Heart right ventricle (tissue), 16 donors: ENCODE measurements around the gene GLOD4. TPM values are rescaled to one million over a fixed set of nuclear protein-coding genes. Genes with fewer than 3 reads are reported as not detected.
A peak's percentile ranks its signal among the peaks of the same experiment; 100 is the strongest.

Experiments used
- ATAC-seq, 8 donors: fragments of 200-7000 bp; cut with Tn5 transposase; one replicate each; pipeline ENCODE4 v1.9.1; 2020; ENCODE audit warnings: mild to moderate bottlenecking in 8 of 8, moderate library complexity in 8 of 8, moderate number of reproducible peaks in 1 of 8
- DNase-seq, 2 donors: peaks; one replicate each; pipeline ENCODE4 v3.0.0-alpha.2; 2020
- H3K27ac ChIP-seq, 10 donors: fragments of 200-600 bp; sonication (generic) in 2 of 10; one replicate each; pipeline versions ENCODE4 v1.5.0 to v1.8.0; 2020 to 2022; ENCODE audit warnings: mild to moderate bottlenecking in 3 of 10
- H3K27me3 ChIP-seq, 7 donors: fragments of 200-600 bp; one replicate each; pipeline ENCODE4 v1.8.0; 2021 to 2022; ENCODE audit warnings: mild to moderate bottlenecking in 2 of 7
- H3K36me3 ChIP-seq, 9 donors: fragments of 200-600 bp; sonication (generic) in 1 of 9; one replicate each; pipeline versions ENCODE4 v1.5.0 to v1.8.0; 2020 to 2022; ENCODE audit warnings: mild to moderate bottlenecking in 2 of 9
- H3K4me1 ChIP-seq, 9 donors: fragments of 200-600 bp; sonication (generic) in 1 of 9; one replicate each; pipeline versions ENCODE4 v1.5.0 to v1.8.0; 2020 to 2022; ENCODE audit warnings: mild to moderate bottlenecking in 4 of 9
- H3K4me3 ChIP-seq, 10 donors: fragments of 200-600 bp; sonication (generic) in 2 of 10; one replicate each; pipeline versions ENCODE4 v1.5.0 to v1.8.0; 2020 to 2022; ENCODE audit warnings: mild to moderate bottlenecking in 7 of 10, moderate library complexity in 2 of 10
- H3K9me3 ChIP-seq, 11 donors: fragments of 200-600 bp in 10 of 11; sonication (generic) in 2 of 11; one replicate each; pipeline versions ENCODE4 v1.5.0 to v1.8.0; 2013 to 2022; ENCODE audit warnings: mild to moderate bottlenecking in 2 of 11, control low read depth in 1 of 11, moderate library complexity in 1 of 11
- WGBS, 2 donors: extraction: QIAGEN DNeasy Blood & Tissue Kit; methylation state at CpG; one replicate each; pipeline ENCODE4 v1.1.7; 2013; ENCODE audit warnings: inconsistent platforms in 1 of 2; 5-methylcytosine and 5-hydroxymethylcytosine counted together
- intact Hi-C, 10 donors: fragments of 100-400 bp; cut with DNase I; formaldehyde crosslinking; loops; one replicate each; pipeline versions ENCODE4 v1.11.1 to v1.14.2; 2022
- polyA plus RNA-seq, 2 donors: library from polyadenylated mRNA; stranded (reverse); fragments of 200-250 nt; gene quantifications; one replicate each; pipeline ENCODE4 v1.2.3, GENCODE V29; 2013
- total RNA-seq, 10 donors: library from RNA; stranded (reverse); fragmentation: NEBNext Ultra II Directional in 3 of 10; extraction: Animal tissue kit (Norgen Biotek cat#: 25700) in 3 of 10; gene quantifications; one replicate each; pipeline versions ENCODE4 v1.2.1 to v1.2.4, GENCODE V29; 2021 to 2023
- TF ChIP-seq, protein P1 (sequence below), 9 donors: fragments of 200-600 bp; sonication (generic) in 2 of 9; IDR thresholded peaks; one replicate each; pipeline versions ENCODE4 v1.5.0 to v1.8.0; 2021 to 2022; ENCODE audit warnings: antibody characterized with exemption in 9 of 9, mild to moderate bottlenecking in 5 of 9, moderate library complexity in 1 of 9
- donor health status: Arrhythmogenic right ventricular cardiomyopathy.
- donor health status: ischemic (EF 13 %, LVEDD 7.1; RV severe dilation, severe dysfunction).
- donor health status: healthy with polysubstance abuse.
- donor health status: DM: no; HTN: yes; CAD: no.
- donor health status: DM: no; HTN: no; CAD: no.
- donor health status: ischemic (EF 25% LVEDD 6.9; RV normal size, moderate dysfunction).
- donor health status: ischemic (EF 25% LVEDD 5.7; RV mildly dilated, moderate dysfunction).
- donor health status: healthy.
- donor health status: DM: yes; HTN: yes; CAD: no.
- donor health status: Ischemic cardiomyopathy.
- donor health status: ischemic (EF 35%, LVEDD 5.7; RV mildly dilated, moderate dysfunction).
- donor health status: nonischemic (EF 11% LVEDD 7.7; RV severe dilation, severe dysfunction).
- donor health status: DM: yes; HTN: yes; CAD: no.
- donor health status: PGD.
- donor health status: ischemic (EF 29% LVEDD 5.4; RV normal size, mild dysfunction).
- donor health status: nonischemic (EF 23%, LVEDD 6.1; RV moderate dilation, normal function).

The GLOD4 gene
- total and polyA plus RNA-seq, 12 donors: 16.5 to 47.5 (median 27.6) TPM

DNA sequence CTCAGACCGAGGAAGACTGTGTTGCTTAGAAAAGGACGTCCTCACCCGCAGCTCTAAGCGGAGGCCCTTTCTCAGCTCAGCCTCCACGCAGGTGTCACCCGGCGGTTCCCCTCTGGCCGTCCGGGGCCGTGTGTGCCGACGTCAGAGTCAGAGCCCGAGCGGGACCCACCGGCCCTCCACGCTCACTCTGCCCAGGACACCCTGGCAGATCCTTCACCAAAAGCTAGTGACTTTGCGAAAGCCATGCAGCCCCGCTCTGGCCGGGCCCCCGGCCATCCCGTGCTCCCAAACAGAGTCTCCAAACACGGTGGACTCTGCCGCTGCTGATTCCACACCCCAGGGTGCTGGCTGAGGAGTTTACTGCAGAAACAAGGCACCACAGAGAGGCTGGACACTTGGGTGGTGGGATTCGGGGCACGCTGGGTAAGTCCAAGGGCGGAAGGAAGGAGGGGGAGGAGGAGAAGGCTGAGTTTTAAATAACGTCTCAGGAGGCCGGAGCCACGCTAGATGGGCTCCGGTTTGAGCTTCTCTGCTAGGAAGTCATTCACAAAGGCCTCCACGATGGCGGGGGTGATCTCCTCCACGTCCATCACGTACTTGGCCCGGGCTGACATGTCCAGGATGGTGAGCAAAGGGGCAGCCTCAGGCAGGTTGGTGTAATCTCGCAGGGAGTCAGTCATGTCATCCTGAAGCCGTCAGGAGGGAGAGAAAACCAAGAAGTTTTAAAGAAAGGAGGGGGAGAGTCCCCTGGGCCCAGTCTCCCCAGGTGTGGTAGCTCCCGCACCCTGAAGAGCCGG lies 18.6 kb upstream of the GLOD4 start:
- Histone ChIP-seq H3K27me3 (no peaks in the 10 kb centered on the region), H3K27ac (no peak overlapping the region), H3K4me3 (no peak overlapping the region), H3K9me3 (no peaks in the 10 kb centered on the region), H3K4me1 (peaks cover 0 to 15% (median 2%) of the 10 kb centered on the region in 9 donors), H3K36me3 (peaks cover 0 to 42% (median 0%) of the 10 kb centered on the region in 9 donors)
- DNase-seq: no peak
- intact Hi-C loops: loop anchor here in 1 of 10 donors (10.0 kb wide), 1 partner anchor 74 kb away; no protein-coding TSS in a partner anchor
- ATAC-seq: no peak
- 91 to 93% methylated on average over 39 of the region's 39 CpGs for WGBS, 2 donors
- TF ChIP-seq, protein P1, sequence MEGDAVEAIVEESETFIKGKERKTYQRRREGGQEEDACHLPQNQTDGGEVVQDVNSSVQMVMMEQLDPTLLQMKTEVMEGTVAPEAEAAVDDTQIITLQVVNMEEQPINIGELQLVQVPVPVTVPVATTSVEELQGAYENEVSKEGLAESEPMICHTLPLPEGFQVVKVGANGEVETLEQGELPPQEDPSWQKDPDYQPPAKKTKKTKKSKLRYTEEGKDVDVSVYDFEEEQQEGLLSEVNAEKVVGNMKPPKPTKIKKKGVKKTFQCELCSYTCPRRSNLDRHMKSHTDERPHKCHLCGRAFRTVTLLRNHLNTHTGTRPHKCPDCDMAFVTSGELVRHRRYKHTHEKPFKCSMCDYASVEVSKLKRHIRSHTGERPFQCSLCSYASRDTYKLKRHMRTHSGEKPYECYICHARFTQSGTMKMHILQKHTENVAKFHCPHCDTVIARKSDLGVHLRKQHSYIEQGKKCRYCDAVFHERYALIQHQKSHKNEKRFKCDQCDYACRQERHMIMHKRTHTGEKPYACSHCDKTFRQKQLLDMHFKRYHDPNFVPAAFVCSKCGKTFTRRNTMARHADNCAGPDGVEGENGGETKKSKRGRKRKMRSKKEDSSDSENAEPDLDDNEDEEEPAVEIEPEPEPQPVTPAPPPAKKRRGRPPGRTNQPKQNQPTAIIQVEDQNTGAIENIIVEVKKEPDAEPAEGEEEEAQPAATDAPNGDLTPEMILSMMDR (IDR thresholded peaks at IDR 0.05): no peak

DNA sequence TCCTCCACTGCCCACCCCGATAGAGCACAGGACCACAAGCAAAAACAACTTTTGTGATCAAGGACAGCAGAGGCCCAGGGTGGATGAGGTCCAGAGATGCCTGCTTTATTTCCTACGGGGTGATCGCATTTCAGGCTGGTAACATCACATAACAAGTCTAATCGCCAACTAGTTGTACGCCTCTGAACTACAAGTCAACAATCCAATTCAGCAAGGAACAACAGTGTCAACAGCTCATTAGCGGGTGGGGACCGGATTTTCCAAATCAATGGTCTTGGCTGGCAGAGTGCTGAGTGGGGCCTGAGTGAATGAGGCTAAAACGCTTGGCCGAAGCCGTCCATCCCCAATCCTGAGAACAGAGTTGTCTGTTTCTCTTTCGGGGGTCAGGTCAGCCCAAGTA lies 17.2 kb upstream of the GLOD4 start:
- no peaks in the 10 kb centered on the region for H3K27me3 ChIP-seq
- DNase-seq: no peak
- ATAC-seq: no peak
- intact Hi-C loops: loop anchor here in 9 of 10 donors (5.0 to 10.0 kb wide), 7 partner anchors 46 to 258 kb away; no protein-coding TSS in a partner anchor
- no peaks in the 10 kb centered on the region for H3K9me3 ChIP-seq
- no peak overlapping the region for H3K4me3 ChIP-seq
- no peak overlapping the region for H3K27ac ChIP-seq
- TF ChIP-seq, protein P1 (IDR thresholded peaks at IDR 0.05): no peak
- peaks cover 0 to 42% (median 0%) of the 10 kb centered on the region in 9 donors for H3K36me3 ChIP-seq
- WGBS, 2 donors: 88 to 91% methylated on average over 11 of the region's 11 CpGs
- peaks cover 0 to 28% (median 15%) of the 10 kb centered on the region in 9 donors for H3K4me1 ChIP-seq

DNA sequence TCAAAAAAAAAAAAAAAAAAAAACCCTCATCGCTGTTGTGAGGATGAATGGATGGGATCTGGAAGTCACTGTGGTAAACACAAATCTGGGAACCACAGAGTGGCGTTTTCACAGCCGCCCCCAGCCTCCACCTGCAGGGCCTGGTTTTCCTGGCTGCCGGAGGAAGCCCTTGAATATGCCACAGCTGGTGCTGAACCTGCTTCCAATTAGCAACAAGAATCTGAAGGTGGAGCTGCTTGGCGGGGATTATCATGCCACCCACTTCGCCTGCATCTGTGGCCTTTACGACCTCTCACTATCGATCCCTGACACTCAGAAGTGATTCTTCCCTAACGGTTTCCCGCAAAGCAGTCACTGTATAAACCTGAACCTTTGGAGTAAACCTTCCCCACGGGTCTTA lies 16.2 kb upstream of the GLOD4 start:
- no peak for DNase-seq
- H3K9me3 ChIP-seq: no peaks in the 10 kb centered on the region
- intact Hi-C loops: loop anchor here in 9 of 10 donors (5.0 to 10.0 kb wide), 7 partner anchors 47 to 259 kb away; no protein-coding TSS in a partner anchor
- peaks cover 0 to 33% (median 15%) of the 10 kb centered on the region in 9 donors for H3K4me1 ChIP-seq
- no peak for ATAC-seq
- no peak overlapping the region for H3K27ac ChIP-seq
- WGBS, 2 donors: 87 to 92% methylated on average over 11 of the region's 11 CpGs
- TF ChIP-seq, protein P1 (IDR thresholded peaks at IDR 0.05): no peak
- H3K4me3 ChIP-seq: no peak overlapping the region
- H3K27me3 ChIP-seq: no peaks in the 10 kb centered on the region
- peaks cover 0 to 34% (median 0%) of the 10 kb centered on the region in 9 donors for H3K36me3 ChIP-seq

DNA sequence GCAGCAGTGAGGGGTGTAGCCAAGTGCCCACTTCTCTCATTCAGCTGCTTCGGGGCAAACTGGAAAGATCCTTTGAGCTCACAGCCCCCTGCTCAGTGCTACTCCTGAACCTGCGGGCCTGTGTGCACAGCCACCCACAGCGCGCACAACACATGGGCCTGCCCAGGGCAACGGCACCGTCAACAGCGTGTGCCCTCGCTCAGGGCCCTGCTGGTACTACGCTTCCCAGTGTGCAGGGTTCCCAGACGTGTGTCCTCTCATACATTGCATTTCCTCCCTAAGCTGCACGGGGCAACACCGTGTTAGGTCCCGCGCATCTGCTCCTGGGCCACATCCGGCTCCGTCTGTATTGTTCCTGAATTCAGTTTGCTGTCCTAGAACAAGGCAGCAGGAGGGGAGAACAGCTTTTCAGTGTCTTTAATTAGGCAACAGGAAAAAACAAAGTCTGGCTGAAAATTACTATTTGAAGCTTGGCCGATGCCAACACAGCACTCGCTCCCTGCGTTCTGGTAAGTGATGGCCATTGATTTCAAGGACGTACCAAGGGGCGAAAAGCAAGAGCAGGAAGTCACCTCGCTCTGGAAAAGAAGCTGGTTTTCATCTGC lies 15.3 kb upstream of the GLOD4 start:
- Histone ChIP-seq H3K27me3 (no peaks in the 10 kb centered on the region), H3K4me3 (no peak overlapping the region), H3K4me1 (peaks cover 0 to 33% (median 15%) of the 10 kb centered on the region in 9 donors), H3K9me3 (no peaks in the 10 kb centered on the region), H3K27ac (peak overlapping the region in 3 of 10 donors; percentile 26 to 53 (median 27)), H3K36me3 (peaks cover 0 to 34% (median under 1%) of the 10 kb centered on the region in 9 donors)
- TF ChIP-seq, protein P1 (IDR thresholded peaks at IDR 0.05): no peak
- 77 to 85% methylated on average over 22 of the region's 22 CpGs for WGBS, 2 donors
- DNase-seq (no peak), ATAC-seq (peak in 2 of 8 donors; percentile 3 to 16)
- intact Hi-C loops: loop anchor here in 9 of 10 donors (5.0 to 10.0 kb wide), 7 partner anchors 47 to 260 kb away; no protein-coding TSS in a partner anchor
